ENCODE measurements around the gene NBR1.

GRCh38 chr17:43170766-43171585, at the start of gene NBR1:
- TF ChIP-seq POLR2A (IDR thresholded peaks at IDR 0.05; ENCODE audit: low read length) (peak; percentile 92), GATA1 (IDR thresholded peaks at IDR 0.05; ENCODE audit: low read depth, low read length) (no peak)

Measured in erythroblast (primary cell).